GM23248 (cell line): Measurements from ENCODE around the gene NFKBIE.

ENCODE experiments used
- EZH2 ChIP-seq: fragments of 200-600 bp; sonication (generic); IDR thresholded peaks from 2 replicates; pipeline ENCODE4 v1.6.1; 2018; ENCODE audit warnings: antibody characterized with exemption, mild to moderate bottlenecking; ENCODE audit not compliant: insufficient read depth, poor library complexity, severe bottlenecking
- EZH2phosphoT487 ChIP-seq: fragments of 200-600 bp; sonication (generic); IDR thresholded peaks from 2 replicates; pipeline ENCODE4 v1.6.1; 2018; ENCODE audit warnings: antibody characterized with exemption, moderate library complexity, mild to moderate bottlenecking, low read depth; ENCODE audit not compliant: insufficient read depth

DNA sequence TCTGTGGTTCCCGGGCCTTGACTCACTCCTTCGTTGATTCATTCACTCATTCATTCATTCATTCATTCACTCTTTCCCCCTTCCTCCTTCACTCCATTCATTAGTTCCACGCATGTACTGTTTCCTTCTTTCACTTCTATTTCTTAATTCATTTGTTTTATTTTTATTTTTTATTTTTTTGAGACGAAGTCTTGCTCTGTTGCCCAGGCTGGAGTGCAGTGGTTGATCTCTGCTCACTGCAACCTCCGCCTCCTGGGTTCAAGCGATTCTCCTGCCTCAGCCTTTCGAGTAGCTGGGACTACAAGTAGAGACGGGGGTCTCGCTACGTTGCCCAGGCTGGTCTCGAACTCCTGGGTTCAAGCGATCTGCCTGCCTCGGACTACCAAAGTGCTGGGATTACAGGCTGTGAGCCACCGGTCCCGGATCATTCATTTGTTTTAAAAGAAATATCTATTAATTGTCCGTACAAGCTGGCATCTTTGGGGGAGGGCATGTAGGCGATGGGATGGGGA lies 427 bp upstream of the NFKBIE start:
- no peak for TF ChIP-seq EZH2
- TF ChIP-seq EZH2phosphoT487: no peak
